Liver (tissue), 3 donors: ENCODE results near the gene RAB11FIP5.

Source experiments
- CTCF ChIP-seq: fragments of 150-350 bp; IDR thresholded peaks from 2 replicates; pipeline ENCODE4 v1.5.1; 2017; ENCODE audit warnings: improper control_type of control experiment, low read depth, low read length; ENCODE audit not compliant: missing input control
- EGR1 ChIP-seq, 2 donors: IDR thresholded peaks; 2 replicates each; pipeline ENCODE4 v1.6.1; 2016 to 2018; ENCODE audit warnings: antibody characterized with exemption in 2 of 2, low read depth in 2 of 2
- GABPA ChIP-seq, 2 donors: IDR thresholded peaks in 1 of 2; conservative IDR thresholded peaks in 1 of 2; 2 replicates each; pipeline ENCODE4 v1.6.1; 2016; ENCODE audit warnings: antibody characterized with exemption in 2 of 2, mild to moderate bottlenecking in 1 of 2, moderate library complexity in 1 of 2
- HNF4G ChIP-seq: IDR thresholded peaks from 2 replicates; pipeline ENCODE4 v1.6.1; 2016; ENCODE audit warnings: antibody characterized with exemption
- JUND ChIP-seq, 2 donors: IDR thresholded peaks; 2 replicates each; pipeline ENCODE4 v1.6.1; 2016; ENCODE audit warnings: antibody characterized with exemption in 2 of 2
- NR2F2 ChIP-seq: IDR thresholded peaks from 2 replicates; pipeline ENCODE4 v1.6.1; 2016; ENCODE audit warnings: antibody characterized with exemption
- REST ChIP-seq: IDR thresholded peaks from 2 replicates; pipeline ENCODE4 v1.6.1; 2016; ENCODE audit warnings: antibody characterized with exemption, mild to moderate bottlenecking
- SP1 ChIP-seq: IDR thresholded peaks from 2 replicates; pipeline ENCODE4 v1.6.1; 2018; ENCODE audit warnings: antibody characterized with exemption, mild to moderate bottlenecking
- TAF1 ChIP-seq: conservative IDR thresholded peaks from 2 replicates; pipeline ENCODE4 v1.6.1; 2016; ENCODE audit warnings: antibody characterized with exemption, mild to moderate bottlenecking
- YY1 ChIP-seq: IDR thresholded peaks from 2 replicates; pipeline ENCODE4 v1.6.1; 2016; ENCODE audit warnings: antibody characterized with exemption, mild to moderate bottlenecking
- donor health status: healthy.
- donor health status: healthy.

GRCh38 chr2:73134471-73134870 lies 21.7 kb upstream of the RAB11FIP5 start:
- TF ChIP-seq SP1 (no peak), YY1 (no peak), CTCF (no peak), TAF1 (no peak), REST (no peak), HNF4G (no peak), JUND (IDR thresholded peaks at IDR 0.05) (no peak), EGR1 (IDR thresholded peaks at IDR 0.05; ENCODE audit: low read depth in 2 of 2) (no peak), GABPA (IDR thresholded peaks at IDR 0.05 in 1 of 2, conservative IDR thresholded peaks at IDR 0.05 in 1 of 2) (no peak), NR2F2 (no peak)
